Astrocyte (in vitro differentiated cells and primary cell): ENCODE data around the gene OR2A12. TPM values are rescaled to one million over a fixed set of nuclear protein-coding genes. Genes with fewer than 3 reads are reported as not detected.
"Not testable (repeated sequence)": the region's sequence is repeated elsewhere in the genome, so short reads cannot be mapped to it uniquely, and the experiment has no call there.

Experiments
- DNase-seq: peaks from one replicate; pipeline ENCODE4 v3.0.0-alpha.2; 2010; ENCODE audit warnings: low read depth
- FAIRE-seq: peaks from 2 replicates; lab custom pipeline; 2011; peaks lifted over from hg19 to GRCh38; lab: Jason Lieb, UNC
- H2AFZ ChIP-seq: 2 replicates; pipeline ENCODE4 v1.6.0; 2012; ENCODE audit warnings: low read depth, low read length, inconsistent platforms
- H3K27ac ChIP-seq: 2 replicates; pipeline ENCODE4 v1.5.1; 2011; ENCODE audit warnings: low read depth, low read length, inconsistent platforms
- H3K27me3 ChIP-seq: 2 replicates; pipeline ENCODE4 v1.6.0; 2011; ENCODE audit warnings: low read length, inconsistent platforms; ENCODE audit not compliant: insufficient read depth
- H3K36me3 ChIP-seq: 2 replicates; pipeline ENCODE4 v1.5.1; 2011; ENCODE audit warnings: low read length, inconsistent platforms; ENCODE audit not compliant: insufficient read depth
- H3K4me1 ChIP-seq: 2 replicates; pipeline ENCODE4 v1.5.1; 2011; ENCODE audit warnings: low read length, inconsistent platforms; ENCODE audit not compliant: insufficient read depth
- H3K4me2 ChIP-seq: 2 replicates; pipeline ENCODE4 v1.6.0; 2012; ENCODE audit warnings: low read length, inconsistent platforms
- H3K4me3 ChIP-seq: 2 replicates; pipeline ENCODE4 v1.5.1; 2011; ENCODE audit warnings: low read depth, mild to moderate bottlenecking, low read length, inconsistent platforms; ENCODE audit not compliant: insufficient read depth
- H3K79me2 ChIP-seq: 2 replicates; pipeline ENCODE4 v1.6.0; 2012; ENCODE audit warnings: mild to moderate bottlenecking, low read length, inconsistent platforms; ENCODE audit not compliant: insufficient read depth
- H3K9ac ChIP-seq: 2 replicates; pipeline ENCODE4 v1.6.0; 2012; ENCODE audit warnings: mild to moderate bottlenecking, low read length, inconsistent platforms
- H3K9me3 ChIP-seq: 2 replicates; pipeline ENCODE4 v1.5.1; 2012; ENCODE audit warnings: low read depth, mild to moderate bottlenecking, low read length, inconsistent platforms; ENCODE audit not compliant: insufficient read depth
- H4K20me1 ChIP-seq: 2 replicates; pipeline ENCODE4 v1.6.0; 2012; ENCODE audit warnings: low read length, inconsistent platforms; ENCODE audit not compliant: insufficient read depth
- H3K27ac Mint-ChIP-seq: one replicate; pipeline ENCODE4 v1.8.0; 2021; ENCODE audit warnings: mild to moderate bottlenecking, mixed read lengths; ENCODE audit not compliant: unreplicated experiment
- H3K27me3 Mint-ChIP-seq: one replicate; pipeline ENCODE4 v1.8.0; 2021; ENCODE audit warnings: low read depth, mixed read lengths; ENCODE audit not compliant: unreplicated experiment
- H3K36me3 Mint-ChIP-seq: one replicate; pipeline ENCODE4 v1.8.0; 2021; ENCODE audit warnings: low read depth, mixed read lengths; ENCODE audit not compliant: unreplicated experiment
- H3K4me1 Mint-ChIP-seq: one replicate; pipeline ENCODE4 v1.8.0; 2021; ENCODE audit warnings: low read depth, mixed read lengths; ENCODE audit not compliant: unreplicated experiment
- H3K4me3 Mint-ChIP-seq: one replicate; pipeline ENCODE4 v1.8.0; 2021; ENCODE audit warnings: mild to moderate bottlenecking, moderate library complexity, mixed read lengths; ENCODE audit not compliant: unreplicated experiment
- H3K9me3 Mint-ChIP-seq: one replicate; pipeline ENCODE4 v1.8.0; 2021; ENCODE audit warnings: mild to moderate bottlenecking, mixed read lengths; ENCODE audit not compliant: unreplicated experiment
- EZH2 ChIP-seq: IDR thresholded peaks from 2 replicates; pipeline ENCODE4 v1.6.1; 2012; ENCODE audit warnings: mild to moderate bottlenecking, low read length, inconsistent platforms; ENCODE audit not compliant: insufficient read depth
- total RNA-seq: library from RNA; stranded (reverse); gene quantifications from 2 replicates; pipeline ENCODE4 v1.2.1, GENCODE V29; 2021
- TF ChIP-seq, protein P1 (sequence below): IDR thresholded peaks from 2 replicates; pipeline ENCODE4 v1.5.1; 2011; ENCODE audit warnings: low read depth, mild to moderate bottlenecking, inconsistent platforms, low read length, moderate library complexity; ENCODE audit not compliant: insufficient read depth

Gene OR2A12
- total RNA-seq, 1 donor from 2014 or later: not detected

DNA sequence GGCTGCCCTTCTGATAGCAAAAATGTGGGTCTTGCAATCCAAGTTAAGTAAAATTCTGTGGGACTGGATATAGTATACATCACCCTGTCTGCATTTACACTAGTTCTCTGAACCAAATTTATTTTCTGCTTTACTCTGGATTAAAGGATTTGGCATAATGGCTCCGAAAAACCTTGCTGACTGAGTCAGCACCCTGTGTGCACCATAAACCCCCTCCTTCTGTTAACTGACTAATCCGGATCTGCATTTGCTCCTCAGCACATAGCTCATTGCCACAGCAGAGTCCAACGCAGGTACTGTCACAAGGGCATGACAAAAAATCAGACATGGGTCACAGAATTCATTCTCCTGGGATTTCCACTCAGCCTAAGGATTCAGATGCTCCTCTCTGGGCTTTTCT is 36.0 kb upstream of the OR2A12 start:
- FAIRE-seq (no peak), DNase-seq (no peak)
- Histone ChIP-seq H4K20me1 (no peaks in the 10 kb centered on the region), H3K36me3 (no peaks in the 10 kb centered on the region), H3K27me3 (no peaks in the 10 kb centered on the region), H3K9ac (no peak overlapping the region), H3K4me2 (no peak overlapping the region), H3K4me3 (no peak overlapping the region), H3K27ac (no peak overlapping the region), H3K9me3 (no peaks in the 10 kb centered on the region), H3K79me2 (no peaks in the 10 kb centered on the region), H2AFZ (no peak overlapping the region), H3K4me1 (no peaks in the 10 kb centered on the region)
- Mint-ChIP-seq H3K4me1 (no peaks in the 10 kb centered on the region), H3K36me3 (no peaks in the 10 kb centered on the region), H3K9me3 (no peaks in the 10 kb centered on the region), H3K27ac (no peak overlapping the region), H3K27me3 (peaks cover 2% of the 10 kb centered on the region), H3K4me3 (no peak overlapping the region)
- TF ChIP-seq, protein P1, sequence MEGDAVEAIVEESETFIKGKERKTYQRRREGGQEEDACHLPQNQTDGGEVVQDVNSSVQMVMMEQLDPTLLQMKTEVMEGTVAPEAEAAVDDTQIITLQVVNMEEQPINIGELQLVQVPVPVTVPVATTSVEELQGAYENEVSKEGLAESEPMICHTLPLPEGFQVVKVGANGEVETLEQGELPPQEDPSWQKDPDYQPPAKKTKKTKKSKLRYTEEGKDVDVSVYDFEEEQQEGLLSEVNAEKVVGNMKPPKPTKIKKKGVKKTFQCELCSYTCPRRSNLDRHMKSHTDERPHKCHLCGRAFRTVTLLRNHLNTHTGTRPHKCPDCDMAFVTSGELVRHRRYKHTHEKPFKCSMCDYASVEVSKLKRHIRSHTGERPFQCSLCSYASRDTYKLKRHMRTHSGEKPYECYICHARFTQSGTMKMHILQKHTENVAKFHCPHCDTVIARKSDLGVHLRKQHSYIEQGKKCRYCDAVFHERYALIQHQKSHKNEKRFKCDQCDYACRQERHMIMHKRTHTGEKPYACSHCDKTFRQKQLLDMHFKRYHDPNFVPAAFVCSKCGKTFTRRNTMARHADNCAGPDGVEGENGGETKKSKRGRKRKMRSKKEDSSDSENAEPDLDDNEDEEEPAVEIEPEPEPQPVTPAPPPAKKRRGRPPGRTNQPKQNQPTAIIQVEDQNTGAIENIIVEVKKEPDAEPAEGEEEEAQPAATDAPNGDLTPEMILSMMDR: no peak
- TF ChIP-seq EZH2: no peak

DNA sequence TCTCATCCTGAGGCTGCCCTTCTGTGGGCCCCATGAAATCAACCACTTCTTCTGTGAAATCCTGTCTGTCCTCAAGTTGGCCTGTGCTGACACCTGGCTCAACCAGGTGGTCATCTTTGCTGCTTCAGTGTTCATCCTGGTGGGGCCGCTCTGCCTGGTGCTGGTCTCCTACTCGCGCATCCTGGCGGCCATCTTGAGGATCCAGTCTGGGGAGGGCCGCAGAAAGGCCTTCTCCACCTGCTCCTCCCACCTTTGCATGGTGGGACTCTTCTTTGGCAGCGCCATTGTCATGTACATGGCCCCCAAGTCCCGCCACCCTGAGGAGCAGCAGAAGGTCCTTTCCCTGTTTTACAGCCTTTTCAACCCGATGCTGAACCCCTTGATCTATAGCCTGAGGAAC is 35.2 kb upstream of the OR2A12 start:
- H3K27me3 Mint-ChIP-seq, H3K9me3 Mint-ChIP-seq, H3K27ac Mint-ChIP-seq, H3K36me3 Mint-ChIP-seq, H3K4me3 ChIP-seq, H3K4me3 Mint-ChIP-seq, H3K36me3 ChIP-seq, H3K9me3 ChIP-seq, H3K4me1 ChIP-seq, H4K20me1 ChIP-seq, FAIRE-seq, H3K4me2 ChIP-seq, DNase-seq, H3K27me3 ChIP-seq, H3K9ac ChIP-seq, H3K27ac ChIP-seq, H3K4me1 Mint-ChIP-seq, H3K79me2 ChIP-seq, H2AFZ ChIP-seq: not testable (repeated sequence)

DNA sequence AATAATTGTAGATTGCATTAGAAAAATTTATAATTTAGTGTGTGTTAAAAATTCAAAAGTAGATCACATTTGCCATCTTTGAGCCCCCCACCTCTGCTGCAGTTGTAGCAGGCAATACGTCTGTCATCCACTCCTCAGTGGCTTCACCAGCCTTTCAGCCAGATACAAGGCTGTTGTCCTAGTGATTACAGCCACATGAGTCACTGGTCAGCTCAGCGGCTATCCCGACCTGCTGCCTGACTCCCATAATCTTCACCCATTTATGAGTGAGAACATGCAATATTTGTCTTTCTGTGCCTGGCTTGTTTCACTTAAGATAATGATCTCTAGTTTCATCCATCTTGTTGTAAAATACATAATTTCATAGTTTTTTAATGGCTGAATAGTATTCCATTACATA is 28.1 kb upstream of the OR2A12 start:
- Histone ChIP-seq H3K27me3 (no peaks in the 10 kb centered on the region), H3K4me3 (no peak overlapping the region), H3K36me3 (no peaks in the 10 kb centered on the region), H3K9me3 (no peaks in the 10 kb centered on the region), H4K20me1 (no peaks in the 10 kb centered on the region), H3K27ac (no peak overlapping the region), H3K4me1 (no peaks in the 10 kb centered on the region), H3K9ac (no peak overlapping the region), H2AFZ (no peak overlapping the region), H3K79me2 (no peaks in the 10 kb centered on the region), H3K4me2 (no peak overlapping the region)
- no peak for TF ChIP-seq EZH2
- TF ChIP-seq, protein P1: no peak
- FAIRE-seq (no peak), DNase-seq (no peak)
- H3K9me3 Mint-ChIP-seq: no peaks in the 10 kb centered on the region
- no peaks in the 10 kb centered on the region for H3K36me3 Mint-ChIP-seq
- H3K27me3 Mint-ChIP-seq: no peaks in the 10 kb centered on the region
- H3K27ac Mint-ChIP-seq: no peak overlapping the region
- no peaks in the 10 kb centered on the region for H3K4me1 Mint-ChIP-seq
- H3K4me3 Mint-ChIP-seq: no peak overlapping the region
